Epithelial cell of esophagus (primary cell): ENCODE data around the gene CEP164.
"Not testable (repeated sequence)": the region's sequence is repeated elsewhere in the genome, so short reads cannot be mapped to it uniquely, and the experiment has no call there.

Source experiments
- DNase-seq: peaks from one replicate; pipeline ENCODE4 v3.0.0; 2010; ENCODE audit warnings: low read depth
- H3K4me3 ChIP-seq: 2 replicates; pipeline ENCODE4 v1.5.1; 2011; ENCODE audit warnings: mild to moderate bottlenecking, low read length, control low read depth
- TF ChIP-seq, protein P1 (sequence below): IDR thresholded peaks from 2 replicates; pipeline ENCODE4 v1.5.1; 2011; ENCODE audit warnings: low read depth, mild to moderate bottlenecking, low read length, control low read depth, inconsistent platforms; ENCODE audit not compliant: insufficient read depth; ENCODE audit errors: missing control alignments

The CEP164 gene

DNA sequence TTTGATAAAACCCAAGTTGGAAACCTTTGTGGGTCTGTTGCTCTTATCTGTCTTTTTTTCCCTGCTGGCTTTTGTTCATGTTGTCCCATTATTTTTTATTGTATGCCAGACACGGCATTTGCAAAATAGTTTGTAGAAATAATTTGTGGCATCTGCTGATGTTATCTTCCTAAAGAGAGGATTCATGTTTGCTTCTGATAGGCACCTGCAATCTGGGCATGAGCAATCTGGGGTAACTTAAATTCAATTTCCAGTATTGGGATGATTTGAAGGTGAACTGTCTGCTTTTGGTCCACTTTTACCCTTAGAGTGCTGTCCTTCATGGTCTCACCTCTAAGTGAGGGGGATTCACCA lies 126.9 kb downstream of the CEP164 start:
- DNase-seq = no peak
- no peak overlapping the region for H3K4me3 ChIP-seq
- TF ChIP-seq, protein P1, sequence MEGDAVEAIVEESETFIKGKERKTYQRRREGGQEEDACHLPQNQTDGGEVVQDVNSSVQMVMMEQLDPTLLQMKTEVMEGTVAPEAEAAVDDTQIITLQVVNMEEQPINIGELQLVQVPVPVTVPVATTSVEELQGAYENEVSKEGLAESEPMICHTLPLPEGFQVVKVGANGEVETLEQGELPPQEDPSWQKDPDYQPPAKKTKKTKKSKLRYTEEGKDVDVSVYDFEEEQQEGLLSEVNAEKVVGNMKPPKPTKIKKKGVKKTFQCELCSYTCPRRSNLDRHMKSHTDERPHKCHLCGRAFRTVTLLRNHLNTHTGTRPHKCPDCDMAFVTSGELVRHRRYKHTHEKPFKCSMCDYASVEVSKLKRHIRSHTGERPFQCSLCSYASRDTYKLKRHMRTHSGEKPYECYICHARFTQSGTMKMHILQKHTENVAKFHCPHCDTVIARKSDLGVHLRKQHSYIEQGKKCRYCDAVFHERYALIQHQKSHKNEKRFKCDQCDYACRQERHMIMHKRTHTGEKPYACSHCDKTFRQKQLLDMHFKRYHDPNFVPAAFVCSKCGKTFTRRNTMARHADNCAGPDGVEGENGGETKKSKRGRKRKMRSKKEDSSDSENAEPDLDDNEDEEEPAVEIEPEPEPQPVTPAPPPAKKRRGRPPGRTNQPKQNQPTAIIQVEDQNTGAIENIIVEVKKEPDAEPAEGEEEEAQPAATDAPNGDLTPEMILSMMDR = no peak

DNA sequence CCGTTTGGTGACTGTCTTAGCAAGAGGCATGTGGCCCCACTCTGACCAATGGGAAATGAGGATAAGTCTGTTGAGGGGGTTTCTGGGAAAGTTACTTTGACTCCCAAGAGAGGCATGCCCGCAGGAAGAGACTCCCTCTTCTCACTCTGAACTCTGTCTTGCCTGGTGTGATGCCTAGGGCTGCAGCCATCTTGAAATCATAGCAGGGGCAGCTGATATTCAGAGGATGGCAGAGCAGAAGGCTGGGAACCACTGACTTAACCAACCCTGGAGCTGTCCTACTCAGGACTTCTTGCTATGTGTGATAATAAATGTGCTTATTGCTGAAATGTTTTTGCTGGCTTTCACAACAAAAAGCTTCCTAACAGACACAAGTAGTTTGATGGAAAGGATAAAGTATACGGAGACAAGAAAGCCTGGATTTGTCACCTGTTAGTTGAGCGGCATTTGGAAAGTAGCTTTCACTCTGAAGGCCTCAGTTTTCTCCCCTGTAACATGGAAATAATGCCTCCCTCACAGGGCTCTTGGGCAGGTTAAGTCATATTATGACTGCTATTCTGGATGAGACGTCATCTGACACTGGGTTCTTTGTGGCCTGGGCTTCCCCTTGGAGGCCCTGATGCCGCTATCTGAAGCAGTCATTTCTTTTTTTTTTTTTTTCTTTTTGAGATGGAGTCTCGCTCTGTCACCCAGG lies 128.5 kb downstream of the CEP164 start:
- H3K4me3 ChIP-seq = no peak overlapping the region
- TF ChIP-seq, protein P1 = no peak
- DNase-seq = no peak

DNA sequence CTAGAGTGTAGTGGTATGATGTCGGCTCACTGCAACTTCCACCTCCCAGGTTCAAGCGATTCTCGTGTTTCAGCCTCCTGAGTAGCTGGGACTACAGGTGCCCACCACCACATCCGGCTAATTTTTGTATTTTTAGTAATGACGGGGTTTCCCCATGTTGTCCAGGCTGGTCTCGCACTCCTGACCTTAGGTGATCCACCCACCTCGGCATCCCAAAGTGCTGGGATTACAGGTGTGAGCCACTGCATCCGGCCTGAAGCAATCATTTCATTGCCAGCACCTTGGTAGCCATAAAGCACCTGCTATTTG lies 129.0 kb downstream of the CEP164 start:
- H3K4me3 ChIP-seq, DNase-seq: not testable (repeated sequence)

DNA sequence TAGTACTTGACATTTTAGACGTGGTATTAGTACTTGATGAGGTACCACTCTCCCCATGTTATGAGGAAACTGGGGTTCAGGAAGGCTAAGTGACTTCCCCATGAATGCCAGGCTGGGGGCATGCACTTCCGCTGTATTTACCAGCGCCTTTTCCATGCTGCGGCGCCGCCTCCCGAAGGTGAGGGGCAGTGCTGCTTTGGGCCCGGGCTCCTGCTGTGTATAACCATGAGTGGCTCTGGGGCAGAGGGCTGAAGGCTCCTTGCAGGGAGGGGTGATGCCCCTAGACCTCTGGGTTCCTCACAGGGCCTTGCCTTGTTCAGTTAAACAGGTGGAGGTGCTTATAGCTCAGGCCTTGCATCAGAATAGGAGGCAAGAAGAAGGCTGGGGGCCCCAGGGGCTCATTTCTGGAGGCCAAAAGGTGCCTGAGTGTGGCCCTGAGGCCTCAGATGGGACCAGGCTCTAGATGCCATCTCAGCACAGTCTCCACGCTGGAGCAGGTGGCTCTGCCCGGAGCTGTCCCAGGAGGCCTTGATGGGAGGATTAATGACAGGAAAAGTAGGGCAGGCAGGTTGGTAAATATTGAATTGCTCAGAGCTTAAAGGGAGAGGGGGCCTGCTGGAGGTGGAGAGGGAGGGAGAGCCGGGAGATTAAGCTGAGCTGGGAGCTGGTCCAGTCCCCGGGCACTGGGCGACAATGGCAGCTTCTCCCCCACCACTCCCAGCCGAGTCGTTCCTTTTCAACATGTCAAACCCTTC lies 129.6 kb downstream of the CEP164 start:
- H3K4me3 ChIP-seq = no peak overlapping the region
- DNase-seq = no peak
- TF ChIP-seq, protein P1 = no peak

DNA sequence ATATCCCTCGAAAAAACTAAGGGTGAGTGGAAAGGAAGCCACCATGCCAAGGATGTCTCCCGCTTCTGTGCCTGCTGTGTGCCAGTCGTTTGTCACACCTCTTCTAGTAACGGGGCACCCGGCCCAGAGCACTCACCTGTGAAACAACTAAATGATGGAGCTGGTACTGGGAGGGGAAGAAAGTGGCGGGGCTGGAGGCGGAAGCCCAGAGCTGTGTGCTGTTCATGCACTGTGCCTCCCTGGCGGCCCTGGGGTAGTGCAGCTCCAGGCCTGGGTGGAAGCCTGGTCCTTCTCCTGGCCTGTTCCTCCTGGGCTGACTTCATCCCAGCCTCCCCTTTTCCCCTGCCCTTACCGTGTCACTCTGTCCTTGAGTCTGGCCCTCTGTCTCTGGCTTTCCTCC lies 130.2 kb downstream of the CEP164 start:
- DNase-seq = no peak
- no peak overlapping the region for H3K4me3 ChIP-seq
- TF ChIP-seq, protein P1 = no peak

DNA sequence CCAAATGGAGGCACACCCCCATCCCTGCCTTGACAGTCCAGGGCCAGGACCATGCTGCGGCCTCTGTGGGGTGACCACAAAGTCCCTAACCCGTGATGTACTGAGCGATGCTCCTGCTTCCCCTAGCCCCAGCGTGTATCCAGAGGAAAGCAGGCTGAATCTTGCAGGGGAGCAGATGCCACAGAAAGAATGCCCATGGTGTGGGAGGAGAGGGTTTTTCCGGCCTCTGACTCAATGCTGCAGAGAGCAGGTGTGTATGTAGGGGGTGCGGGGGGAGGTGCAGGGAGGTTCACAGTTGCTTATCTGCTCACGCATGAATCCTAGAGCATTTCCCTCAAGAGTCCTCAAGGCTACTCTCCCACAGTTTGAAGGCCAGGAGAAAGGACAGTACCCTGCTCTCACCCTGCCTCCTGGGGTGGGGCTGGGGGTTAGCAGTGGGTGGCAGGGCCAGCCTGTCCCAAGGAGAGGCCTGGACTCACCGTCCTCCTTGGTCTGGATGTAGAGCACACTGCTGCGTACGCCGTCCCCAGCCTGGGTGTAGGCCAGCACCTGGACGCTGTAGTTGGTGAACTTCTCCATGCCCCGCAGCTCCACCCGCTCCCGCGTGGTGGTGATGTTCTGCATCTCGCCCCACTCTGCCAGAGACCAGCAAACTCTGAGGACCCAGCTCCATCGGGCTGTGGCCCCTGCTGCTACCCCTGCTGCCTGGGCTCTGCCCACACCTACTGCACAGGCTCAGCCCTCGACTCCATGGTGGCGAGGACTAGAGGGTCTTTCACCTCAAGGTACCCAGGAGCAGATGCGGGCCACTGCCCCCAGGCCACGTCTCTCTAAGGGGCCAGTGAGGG lies 130.8 kb downstream of the CEP164 start:
- DNase-seq = peak; percentile 50
- H3K4me3 ChIP-seq = no peak overlapping the region
- TF ChIP-seq, protein P1 = no peak
